ENCODE measurements around the gene LCE2B.
"Not testable (repeated sequence)": the region's sequence is repeated elsewhere in the genome, so short reads cannot be mapped to it uniquely, and the experiment has no call there.

The LCE2B gene, protein sequence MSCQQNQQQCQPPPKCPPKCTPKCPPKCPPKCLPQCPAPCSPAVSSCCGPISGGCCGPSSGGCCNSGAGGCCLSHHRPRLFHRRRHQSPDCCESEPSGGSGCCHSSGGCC

DNA sequence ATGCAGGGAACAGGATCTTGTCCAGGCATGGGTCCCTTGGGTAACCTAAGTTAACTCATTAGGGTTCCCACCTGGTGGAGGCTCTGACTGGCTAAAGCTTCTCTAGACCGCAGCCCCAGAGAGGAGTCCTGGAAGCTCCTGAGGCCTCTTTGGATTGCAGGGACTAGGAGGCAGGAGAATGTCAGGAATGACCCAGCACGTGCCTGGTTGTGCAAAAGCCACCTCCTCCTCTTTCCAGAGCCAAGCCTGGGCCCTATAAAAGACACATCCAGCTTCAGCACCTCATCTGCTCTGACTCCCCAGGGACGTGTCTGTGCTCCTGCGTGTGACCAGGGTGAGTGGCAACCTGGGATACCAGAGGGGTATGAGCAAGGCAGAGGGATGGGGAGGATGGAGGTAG is at the start of gene LCE2B:
Gene LCE2B, plus strand, starts transcription at position 301 of the 400 bp plus-strand sequence. CDS start 721 bp downstream, outside the sequence.
- not testable (repeated sequence) for H3K36me3 ChIP-seq (ENCODE audit: insufficient read depth); H3K4me3 ChIP-seq (IDR thresholded peaks at IDR 0.05; ENCODE audit: insufficient read depth, low read depth, low read length); H4K20me1 ChIP-seq (ENCODE audit: insufficient read depth); H3K4me1 ChIP-seq (ENCODE audit: low read depth, poor library complexity, severe bottlenecking); H3K4me2 ChIP-seq; H3K79me2 ChIP-seq (ENCODE audit: insufficient read depth, low read depth); H3K27ac ChIP-seq; H2AFZ ChIP-seq (ENCODE audit: low read depth); H3K27me3 ChIP-seq (ENCODE audit: insufficient read depth, low read depth); H3K9ac ChIP-seq

DNA sequence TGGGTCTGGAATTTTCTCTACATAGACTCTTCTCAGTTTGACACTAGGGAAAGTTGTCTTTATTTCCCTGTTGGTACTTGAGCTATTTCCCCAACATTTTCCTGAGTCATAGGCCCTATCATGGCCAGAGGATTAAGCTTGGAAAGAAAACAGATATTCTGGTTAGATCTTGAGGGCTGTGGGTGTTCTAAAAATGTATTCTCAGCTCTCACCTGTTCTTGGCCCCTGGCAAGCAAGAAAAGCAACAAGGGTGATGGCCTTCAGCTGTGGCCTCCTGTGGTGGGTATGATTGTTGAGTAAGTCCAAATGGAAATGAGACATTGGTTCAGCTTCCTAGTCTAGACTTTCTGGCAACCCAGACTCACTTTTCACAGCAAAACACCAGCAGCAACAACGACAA is 45.6 kb upstream of the LCE2B start:
- no peak overlapping the region for H2AFZ ChIP-seq (ENCODE audit: low read depth)
- H3K27me3 ChIP-seq (ENCODE audit: insufficient read depth, low read depth), result no peaks in the 10 kb centered on the region
- H3K9ac ChIP-seq, result no peak overlapping the region
- H3K27ac ChIP-seq, result no peak overlapping the region
- no peaks in the 10 kb centered on the region for H4K20me1 ChIP-seq (ENCODE audit: insufficient read depth)
- H3K4me2 ChIP-seq, result no peak overlapping the region
- H3K36me3 ChIP-seq (ENCODE audit: insufficient read depth), result no peaks in the 10 kb centered on the region
- H3K4me3 ChIP-seq (IDR thresholded peaks at IDR 0.05; ENCODE audit: insufficient read depth, low read depth, low read length), result no peak overlapping the region
- no peaks in the 10 kb centered on the region for H3K4me1 ChIP-seq (ENCODE audit: low read depth, poor library complexity, severe bottlenecking)
- TF ChIP-seq, protein P1, sequence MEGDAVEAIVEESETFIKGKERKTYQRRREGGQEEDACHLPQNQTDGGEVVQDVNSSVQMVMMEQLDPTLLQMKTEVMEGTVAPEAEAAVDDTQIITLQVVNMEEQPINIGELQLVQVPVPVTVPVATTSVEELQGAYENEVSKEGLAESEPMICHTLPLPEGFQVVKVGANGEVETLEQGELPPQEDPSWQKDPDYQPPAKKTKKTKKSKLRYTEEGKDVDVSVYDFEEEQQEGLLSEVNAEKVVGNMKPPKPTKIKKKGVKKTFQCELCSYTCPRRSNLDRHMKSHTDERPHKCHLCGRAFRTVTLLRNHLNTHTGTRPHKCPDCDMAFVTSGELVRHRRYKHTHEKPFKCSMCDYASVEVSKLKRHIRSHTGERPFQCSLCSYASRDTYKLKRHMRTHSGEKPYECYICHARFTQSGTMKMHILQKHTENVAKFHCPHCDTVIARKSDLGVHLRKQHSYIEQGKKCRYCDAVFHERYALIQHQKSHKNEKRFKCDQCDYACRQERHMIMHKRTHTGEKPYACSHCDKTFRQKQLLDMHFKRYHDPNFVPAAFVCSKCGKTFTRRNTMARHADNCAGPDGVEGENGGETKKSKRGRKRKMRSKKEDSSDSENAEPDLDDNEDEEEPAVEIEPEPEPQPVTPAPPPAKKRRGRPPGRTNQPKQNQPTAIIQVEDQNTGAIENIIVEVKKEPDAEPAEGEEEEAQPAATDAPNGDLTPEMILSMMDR (conservative IDR thresholded peaks at IDR 0.05; ENCODE audit: low read depth, low read length), result no peak
- H3K79me2 ChIP-seq (ENCODE audit: insufficient read depth, low read depth), result no peaks in the 10 kb centered on the region

DNA sequence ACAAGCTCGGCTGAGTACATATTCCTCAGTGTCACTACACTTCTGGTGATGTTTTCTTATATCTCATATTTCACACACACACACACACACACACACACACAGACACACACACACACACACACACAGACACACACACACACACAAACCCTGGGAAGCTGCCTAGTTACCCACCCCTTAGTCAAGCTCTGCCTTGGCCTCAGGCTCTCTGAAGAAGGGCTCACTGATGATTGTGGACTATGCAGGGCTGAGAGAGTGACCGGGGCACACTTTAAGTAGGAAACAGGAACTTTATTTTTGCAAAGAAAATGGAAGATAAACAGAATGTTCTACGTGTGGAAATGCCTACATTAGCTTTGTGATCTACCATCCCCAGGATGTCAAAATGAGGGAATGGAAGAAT is 42.0 kb upstream of the LCE2B start:
- Histone ChIP-seq H3K36me3 (ENCODE audit: insufficient read depth) (no peaks in the 10 kb centered on the region), H3K27ac (no peak overlapping the region), H3K4me3 (IDR thresholded peaks at IDR 0.05; ENCODE audit: insufficient read depth, low read depth, low read length) (no peak overlapping the region), H3K79me2 (ENCODE audit: insufficient read depth, low read depth) (no peaks in the 10 kb centered on the region), H3K9ac (no peak overlapping the region), H4K20me1 (ENCODE audit: insufficient read depth) (no peaks in the 10 kb centered on the region), H3K4me2 (no peak overlapping the region), H3K4me1 (ENCODE audit: low read depth, poor library complexity, severe bottlenecking) (no peaks in the 10 kb centered on the region), H3K27me3 (ENCODE audit: insufficient read depth, low read depth) (no peaks in the 10 kb centered on the region), H2AFZ (ENCODE audit: low read depth) (no peak overlapping the region)
- TF ChIP-seq, protein P1 (conservative IDR thresholded peaks at IDR 0.05; ENCODE audit: low read depth, low read length), result no peak

DNA sequence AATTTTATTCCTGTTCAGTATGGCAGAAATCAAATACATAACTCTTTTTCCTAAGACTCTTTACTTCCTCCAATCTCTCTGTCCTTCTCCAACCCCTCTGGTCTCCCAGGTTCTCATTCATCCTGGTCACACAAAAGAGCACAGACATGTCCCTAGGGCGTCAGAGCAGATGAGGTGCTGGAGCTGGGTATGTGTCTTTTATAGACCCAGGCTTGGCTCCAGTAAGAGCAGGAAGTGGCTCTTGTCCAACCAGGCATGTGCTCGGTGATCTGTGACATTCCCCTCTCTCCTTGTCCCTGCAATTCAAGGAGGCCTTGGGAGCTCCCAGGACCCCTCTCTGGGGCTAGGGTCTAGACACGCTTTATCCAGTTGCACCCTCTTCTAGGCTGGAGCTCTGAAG is 40.8 kb upstream of the LCE2B start:
- Histone ChIP-seq H3K79me2 (ENCODE audit: insufficient read depth, low read depth) (no peaks in the 10 kb centered on the region), H4K20me1 (ENCODE audit: insufficient read depth) (no peaks in the 10 kb centered on the region), H3K4me1 (ENCODE audit: low read depth, poor library complexity, severe bottlenecking) (no peaks in the 10 kb centered on the region), H2AFZ (ENCODE audit: low read depth) (no peak overlapping the region), H3K27ac (no peak overlapping the region), H3K27me3 (ENCODE audit: insufficient read depth, low read depth) (no peaks in the 10 kb centered on the region), H3K4me3 (IDR thresholded peaks at IDR 0.05; ENCODE audit: insufficient read depth, low read depth, low read length) (no peak overlapping the region), H3K4me2 (no peak overlapping the region), H3K36me3 (ENCODE audit: insufficient read depth) (no peaks in the 10 kb centered on the region), H3K9ac (no peak overlapping the region)
- TF ChIP-seq, protein P1 (conservative IDR thresholded peaks at IDR 0.05; ENCODE audit: low read depth, low read length), result no peak

DNA sequence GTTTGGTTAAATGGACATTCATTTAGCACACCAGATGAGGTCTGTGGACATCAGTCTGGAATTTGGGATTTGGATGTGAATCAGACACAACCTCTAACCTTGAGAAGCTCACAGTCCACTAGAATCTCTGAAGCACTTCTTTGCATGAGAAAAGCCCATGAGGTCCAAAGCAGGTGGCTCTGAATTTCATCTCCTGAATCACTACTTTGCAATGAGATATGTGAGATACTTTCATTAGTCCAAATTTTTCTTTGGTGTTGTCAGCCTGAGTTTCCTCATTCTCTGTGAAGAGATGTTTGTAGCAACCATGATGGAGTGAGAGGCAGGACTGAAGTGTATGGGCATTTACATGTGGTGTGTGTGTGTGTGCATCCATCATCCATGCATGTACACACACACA is 39.3 kb upstream of the LCE2B start:
- Histone ChIP-seq H3K79me2 (ENCODE audit: insufficient read depth, low read depth) (no peaks in the 10 kb centered on the region), H3K36me3 (ENCODE audit: insufficient read depth) (no peaks in the 10 kb centered on the region), H3K9ac (no peak overlapping the region), H3K27ac (no peak overlapping the region), H3K4me1 (ENCODE audit: low read depth, poor library complexity, severe bottlenecking) (no peaks in the 10 kb centered on the region), H3K27me3 (ENCODE audit: insufficient read depth, low read depth) (no peaks in the 10 kb centered on the region), H3K4me2 (no peak overlapping the region), H2AFZ (ENCODE audit: low read depth) (no peak overlapping the region), H3K4me3 (IDR thresholded peaks at IDR 0.05; ENCODE audit: insufficient read depth, low read depth, low read length) (no peak overlapping the region), H4K20me1 (ENCODE audit: insufficient read depth) (no peaks in the 10 kb centered on the region)
- TF ChIP-seq, protein P1 (conservative IDR thresholded peaks at IDR 0.05; ENCODE audit: low read depth, low read length), result no peak
